ENCODE data around the gene DRD1.

The DRD1 gene

GRCh38 chr5:175444060-175444904 is at the start of gene DRD1:
DRD1 (minus strand) TSS chr5:175444182; CDS start chr5:175443099, 1,083 bp downstream.
- H3K4me3 ChIP-seq (ENCODE audit: low read length), result no peak within 1 kb of the TSS
- no peak for TF ChIP-seq CTCF (IDR thresholded peaks at IDR 0.05; ENCODE audit: insufficient read depth, low read depth, low read length, missing control alignments)
- DNase-seq (ENCODE audit: low read depth), result peak; percentile 31

- H3K4me3 ChIP-seq (ENCODE audit: low read length), result no peak overlapping the region
- no peak for DNase-seq (ENCODE audit: low read depth)
- no peak for TF ChIP-seq CTCF (IDR thresholded peaks at IDR 0.05; ENCODE audit: insufficient read depth, low read depth, low read length, missing control alignments)
Observed at GRCh38 chr5:175493726-175494125, 49.7 kb upstream of the DRD1 start.

- no peak for TF ChIP-seq CTCF (IDR thresholded peaks at IDR 0.05; ENCODE audit: insufficient read depth, low read depth, low read length, missing control alignments)
Observed at GRCh38 chr5:175493260-175493659, 49.3 kb upstream of the DRD1 start.

GRCh38 chr5:175491223-175491622 is 47.2 kb upstream of the DRD1 start:
- DNase-seq (ENCODE audit: low read depth), result no peak
- H3K4me3 ChIP-seq (ENCODE audit: low read length), result no peak overlapping the region
- TF ChIP-seq CTCF (IDR thresholded peaks at IDR 0.05; ENCODE audit: insufficient read depth, low read depth, low read length, missing control alignments), result no peak

More at GRCh38 chr5:175493260-175493659, 49.3 kb upstream of the DRD1 start:
- DNase-seq (ENCODE audit: low read depth), result no peak
- H3K4me3 ChIP-seq (ENCODE audit: low read length), result no peak overlapping the region

- H3K4me3 ChIP-seq (ENCODE audit: low read length), result no peak overlapping the region
- no peak for TF ChIP-seq CTCF (IDR thresholded peaks at IDR 0.05; ENCODE audit: insufficient read depth, low read depth, low read length, missing control alignments)
- DNase-seq (ENCODE audit: low read depth), result no peak
Observed at GRCh38 chr5:175489693-175490443, 45.9 kb upstream of the DRD1 start.

GRCh38 chr5:175487514-175488222 is 43.7 kb upstream of the DRD1 start:
- TF ChIP-seq CTCF (IDR thresholded peaks at IDR 0.05; ENCODE audit: insufficient read depth, low read depth, low read length, missing control alignments), result no peak
- H3K4me3 ChIP-seq (ENCODE audit: low read length), result no peak overlapping the region
- no peak for DNase-seq (ENCODE audit: low read depth)

Data from epithelial cell of esophagus (primary cell).